Measurements from ENCODE around the gene BICRA.

BICRA gene

DNA sequence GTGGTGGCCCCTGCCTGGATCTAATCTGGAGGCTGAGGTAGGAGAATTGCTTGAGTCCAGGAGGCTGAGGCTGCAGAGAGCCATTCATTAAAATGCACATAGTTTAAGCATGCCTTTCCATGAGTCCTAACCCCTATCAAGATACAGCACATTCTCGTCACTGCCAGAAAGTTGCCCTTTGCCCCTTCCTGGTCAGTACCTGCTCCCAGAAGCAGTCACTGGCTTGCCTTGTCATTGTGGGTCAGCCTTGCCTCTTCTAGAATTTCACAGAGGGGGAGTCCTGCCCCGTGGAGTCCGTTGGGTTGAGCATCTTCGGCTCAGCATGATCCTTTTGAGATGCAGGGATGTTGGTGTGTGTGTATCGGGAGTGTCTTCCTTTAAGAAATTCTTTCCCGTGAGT is 10.8 kb downstream of the BICRA start:
- no peak overlapping the region for H3K4me3 ChIP-seq (ENCODE audit: low read depth, low read length)
- peaks cover 73% of the 10 kb centered on the region for H3K79me2 ChIP-seq
- H3K9ac ChIP-seq, result no peak overlapping the region
- H3K4me1 ChIP-seq, result peaks cover 3% of the 10 kb centered on the region
- H3K4me2 ChIP-seq (ENCODE audit: low read length), result no peak overlapping the region
- H3K36me3 ChIP-seq (ENCODE audit: control insufficient read depth, insufficient read depth, low read length), result no peaks in the 10 kb centered on the region
- TF ChIP-seq, protein P1, sequence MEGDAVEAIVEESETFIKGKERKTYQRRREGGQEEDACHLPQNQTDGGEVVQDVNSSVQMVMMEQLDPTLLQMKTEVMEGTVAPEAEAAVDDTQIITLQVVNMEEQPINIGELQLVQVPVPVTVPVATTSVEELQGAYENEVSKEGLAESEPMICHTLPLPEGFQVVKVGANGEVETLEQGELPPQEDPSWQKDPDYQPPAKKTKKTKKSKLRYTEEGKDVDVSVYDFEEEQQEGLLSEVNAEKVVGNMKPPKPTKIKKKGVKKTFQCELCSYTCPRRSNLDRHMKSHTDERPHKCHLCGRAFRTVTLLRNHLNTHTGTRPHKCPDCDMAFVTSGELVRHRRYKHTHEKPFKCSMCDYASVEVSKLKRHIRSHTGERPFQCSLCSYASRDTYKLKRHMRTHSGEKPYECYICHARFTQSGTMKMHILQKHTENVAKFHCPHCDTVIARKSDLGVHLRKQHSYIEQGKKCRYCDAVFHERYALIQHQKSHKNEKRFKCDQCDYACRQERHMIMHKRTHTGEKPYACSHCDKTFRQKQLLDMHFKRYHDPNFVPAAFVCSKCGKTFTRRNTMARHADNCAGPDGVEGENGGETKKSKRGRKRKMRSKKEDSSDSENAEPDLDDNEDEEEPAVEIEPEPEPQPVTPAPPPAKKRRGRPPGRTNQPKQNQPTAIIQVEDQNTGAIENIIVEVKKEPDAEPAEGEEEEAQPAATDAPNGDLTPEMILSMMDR (IDR thresholded peaks at IDR 0.05), result no peak
- H3K9me3 ChIP-seq (ENCODE audit: control insufficient read depth, low read length), result no peaks in the 10 kb centered on the region
- H3K27ac ChIP-seq, result no peak overlapping the region
- no peak overlapping the region for H2AFZ ChIP-seq
- no peaks in the 10 kb centered on the region for H3K27me3 ChIP-seq (ENCODE audit: control insufficient read depth, insufficient read depth, low read length)

DNA sequence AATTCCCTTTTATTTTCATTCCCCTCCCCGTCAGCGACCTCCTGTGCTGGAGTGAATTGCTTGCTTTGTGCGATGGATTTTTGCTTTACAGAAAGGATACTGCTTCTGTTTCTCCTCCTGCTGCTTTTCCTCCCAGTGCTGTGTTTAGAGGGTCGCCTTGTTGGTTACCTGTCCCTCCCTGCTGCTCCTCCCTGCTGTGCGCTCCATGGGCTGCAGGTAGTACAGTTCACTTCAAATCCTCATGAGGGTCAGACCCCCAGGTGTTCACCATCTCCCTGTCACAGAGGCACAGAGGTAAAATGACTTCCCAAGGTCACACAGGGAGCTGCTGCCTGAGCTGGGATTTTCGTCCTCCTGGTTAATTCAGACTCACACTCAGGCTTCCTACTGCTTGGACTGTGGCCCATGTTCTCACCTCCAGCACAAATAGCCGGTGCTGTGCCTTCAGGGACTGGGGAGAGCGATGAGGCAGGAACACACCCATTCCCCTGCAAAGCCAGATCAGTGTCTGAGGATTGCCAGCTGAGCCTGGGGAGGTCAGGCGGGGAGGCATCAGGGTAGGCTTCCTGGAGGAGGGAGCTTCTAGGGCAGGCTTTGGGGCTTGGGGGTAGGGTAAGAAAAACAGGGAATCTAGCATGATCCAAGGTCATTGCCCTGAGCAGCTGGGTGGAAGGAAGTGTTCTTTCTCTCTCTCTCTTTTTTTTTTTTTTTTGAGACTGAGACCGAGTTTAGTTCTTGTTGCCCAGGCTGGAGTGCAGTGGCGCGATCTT is 14.4 kb downstream of the BICRA start:
- H3K9ac ChIP-seq, result no peak overlapping the region
- no peaks in the 10 kb centered on the region for H3K9me3 ChIP-seq (ENCODE audit: control insufficient read depth, low read length)
- H3K4me3 ChIP-seq (ENCODE audit: low read depth, low read length), result no peak overlapping the region
- no peak overlapping the region for H2AFZ ChIP-seq
- no peaks in the 10 kb centered on the region for H3K27me3 ChIP-seq (ENCODE audit: control insufficient read depth, insufficient read depth, low read length)
- no peaks in the 10 kb centered on the region for H3K36me3 ChIP-seq (ENCODE audit: control insufficient read depth, insufficient read depth, low read length)
- peaks cover 3% of the 10 kb centered on the region for H3K4me1 ChIP-seq
- H3K4me2 ChIP-seq (ENCODE audit: low read length), result no peak overlapping the region
- peaks cover 79% of the 10 kb centered on the region for H3K79me2 ChIP-seq
- H3K27ac ChIP-seq, result no peak overlapping the region
- TF ChIP-seq, protein P1 (IDR thresholded peaks at IDR 0.05), result no peak

DNA sequence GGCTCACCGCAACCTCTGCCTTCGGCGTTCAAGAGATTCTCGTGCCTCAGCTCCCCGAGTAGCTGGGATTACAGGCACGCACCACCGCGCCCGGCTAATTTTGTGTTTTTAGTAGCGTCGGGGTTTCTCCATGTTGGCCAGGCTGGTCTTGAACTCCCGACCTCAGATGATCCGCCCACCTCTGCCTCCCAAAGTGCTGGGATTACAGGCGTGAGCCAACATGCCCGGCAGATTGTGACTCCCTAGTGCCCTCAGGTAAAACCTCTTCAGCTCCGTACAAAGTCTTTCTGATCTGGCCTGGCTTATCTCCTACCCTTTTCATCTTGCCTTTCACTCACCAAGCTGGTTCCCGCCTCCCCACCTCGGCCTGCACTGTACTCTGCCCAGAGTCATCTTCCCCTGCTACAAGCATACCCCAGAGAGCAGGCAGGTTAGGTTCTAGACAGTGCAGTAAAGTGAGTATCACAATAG is 15.0 kb downstream of the BICRA start:
- no peak overlapping the region for H3K27ac ChIP-seq
- peaks cover 76% of the 10 kb centered on the region for H3K79me2 ChIP-seq
- no peaks in the 10 kb centered on the region for H3K36me3 ChIP-seq (ENCODE audit: control insufficient read depth, insufficient read depth, low read length)
- no peaks in the 10 kb centered on the region for H3K9me3 ChIP-seq (ENCODE audit: control insufficient read depth, low read length)
- no peaks in the 10 kb centered on the region for H3K4me1 ChIP-seq
- H3K4me2 ChIP-seq (ENCODE audit: low read length), result no peak overlapping the region
- H2AFZ ChIP-seq, result no peak overlapping the region
- no peaks in the 10 kb centered on the region for H3K27me3 ChIP-seq (ENCODE audit: control insufficient read depth, insufficient read depth, low read length)
- TF ChIP-seq, protein P1 (IDR thresholded peaks at IDR 0.05), result no peak
- H3K4me3 ChIP-seq (ENCODE audit: low read depth, low read length), result no peak overlapping the region
- no peak overlapping the region for H3K9ac ChIP-seq

DNA sequence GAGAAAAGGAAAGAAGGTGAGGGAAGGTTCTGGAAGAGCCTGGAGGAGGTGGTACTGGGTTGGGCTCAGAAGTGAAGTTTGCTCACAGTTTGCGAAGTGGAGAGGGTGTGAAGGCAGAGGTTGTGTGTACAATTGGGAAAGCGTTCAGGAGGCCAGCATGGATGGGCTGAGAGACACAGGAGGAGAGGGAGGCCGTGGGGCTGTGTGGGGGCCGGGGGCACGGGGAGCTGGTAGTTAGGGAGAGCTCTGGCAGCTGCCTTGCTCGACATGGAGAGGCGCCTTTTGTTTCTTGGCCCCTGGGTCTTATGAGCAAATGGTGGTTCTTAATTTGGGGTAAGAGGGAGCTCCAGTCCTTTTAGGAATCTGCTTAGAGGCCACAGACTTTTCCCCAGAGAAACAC is 16.7 kb downstream of the BICRA start:
- H3K4me3 ChIP-seq (ENCODE audit: low read depth, low read length), result no peak overlapping the region

More for the DNA sequence above, 16.7 kb downstream of the BICRA start:
- no peaks in the 10 kb centered on the region for H3K27me3 ChIP-seq (ENCODE audit: control insufficient read depth, insufficient read depth, low read length)
- no peak overlapping the region for H3K4me2 ChIP-seq (ENCODE audit: low read length)
- peaks cover 75% of the 10 kb centered on the region for H3K79me2 ChIP-seq
- no peak overlapping the region for H3K9ac ChIP-seq
- no peak overlapping the region for H3K27ac ChIP-seq
- no peaks in the 10 kb centered on the region for H3K9me3 ChIP-seq (ENCODE audit: control insufficient read depth, low read length)
- no peaks in the 10 kb centered on the region for H3K4me1 ChIP-seq
- TF ChIP-seq, protein P1 (IDR thresholded peaks at IDR 0.05), result no peak
- H2AFZ ChIP-seq, result no peak overlapping the region
- no peaks in the 10 kb centered on the region for H3K36me3 ChIP-seq (ENCODE audit: control insufficient read depth, insufficient read depth, low read length)
